ENCODE data around the gene CPLANE2. TPM values are rescaled to one million over a fixed set of nuclear protein-coding genes. Genes with fewer than 3 reads are reported as not detected.

Gene CPLANE2, protein sequence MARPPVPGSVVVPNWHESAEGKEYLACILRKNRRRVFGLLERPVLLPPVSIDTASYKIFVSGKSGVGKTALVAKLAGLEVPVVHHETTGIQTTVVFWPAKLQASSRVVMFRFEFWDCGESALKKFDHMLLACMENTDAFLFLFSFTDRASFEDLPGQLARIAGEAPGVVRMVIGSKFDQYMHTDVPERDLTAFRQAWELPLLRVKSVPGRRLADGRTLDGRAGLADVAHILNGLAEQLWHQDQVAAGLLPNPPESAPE
- total RNA-seq (2022; extraction: Qiagen RNA extraction) = 2.1 to 4.1 TPM (median 3.6 TPM) in 5 replicates

DNA sequence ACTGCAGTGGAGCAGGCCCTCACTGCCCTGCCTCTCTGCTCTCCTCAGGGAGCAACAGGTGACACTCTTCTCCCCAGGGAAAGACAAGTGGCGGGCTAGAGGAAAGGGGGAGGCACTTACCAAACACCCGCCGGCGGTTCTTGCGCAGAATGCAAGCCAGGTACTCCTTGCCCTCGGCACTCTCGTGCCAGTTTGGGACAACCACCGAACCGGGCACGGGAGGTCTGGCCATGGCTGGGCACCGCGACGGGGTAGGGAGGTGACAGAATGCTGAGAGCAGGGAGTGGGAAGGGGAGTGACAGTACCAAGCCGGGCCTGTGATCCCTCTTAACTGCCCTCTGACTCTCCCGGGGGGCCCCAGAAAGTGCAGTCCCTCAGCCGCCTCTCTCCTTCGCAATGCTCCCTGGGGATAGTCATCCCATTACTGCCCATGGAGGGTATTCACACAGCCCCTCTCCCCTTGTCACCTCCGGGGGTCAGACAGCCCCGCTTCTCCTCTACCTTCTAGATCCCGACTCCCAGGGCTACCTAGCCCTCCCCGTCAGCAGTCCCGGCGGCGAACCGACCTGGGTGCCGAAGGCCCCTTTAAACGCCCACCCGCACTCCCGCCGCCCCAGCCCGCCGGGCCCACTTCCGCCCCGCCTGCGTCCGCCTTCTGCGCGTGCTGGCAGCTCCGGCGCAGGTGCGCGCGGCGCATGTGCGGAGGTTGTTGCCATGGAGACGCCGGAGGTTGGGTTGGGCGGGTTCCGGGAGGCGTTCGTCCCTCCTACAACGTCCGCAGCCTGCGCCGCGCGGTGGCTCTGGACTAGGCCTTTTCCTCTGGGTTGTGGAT, at the start of gene CPLANE2:
Gene CPLANE2, minus strand, starts transcription at position 673 of the 832 bp plus-strand sequence. Its CDS starts 441 bp downstream, at position 232.

DNA sequence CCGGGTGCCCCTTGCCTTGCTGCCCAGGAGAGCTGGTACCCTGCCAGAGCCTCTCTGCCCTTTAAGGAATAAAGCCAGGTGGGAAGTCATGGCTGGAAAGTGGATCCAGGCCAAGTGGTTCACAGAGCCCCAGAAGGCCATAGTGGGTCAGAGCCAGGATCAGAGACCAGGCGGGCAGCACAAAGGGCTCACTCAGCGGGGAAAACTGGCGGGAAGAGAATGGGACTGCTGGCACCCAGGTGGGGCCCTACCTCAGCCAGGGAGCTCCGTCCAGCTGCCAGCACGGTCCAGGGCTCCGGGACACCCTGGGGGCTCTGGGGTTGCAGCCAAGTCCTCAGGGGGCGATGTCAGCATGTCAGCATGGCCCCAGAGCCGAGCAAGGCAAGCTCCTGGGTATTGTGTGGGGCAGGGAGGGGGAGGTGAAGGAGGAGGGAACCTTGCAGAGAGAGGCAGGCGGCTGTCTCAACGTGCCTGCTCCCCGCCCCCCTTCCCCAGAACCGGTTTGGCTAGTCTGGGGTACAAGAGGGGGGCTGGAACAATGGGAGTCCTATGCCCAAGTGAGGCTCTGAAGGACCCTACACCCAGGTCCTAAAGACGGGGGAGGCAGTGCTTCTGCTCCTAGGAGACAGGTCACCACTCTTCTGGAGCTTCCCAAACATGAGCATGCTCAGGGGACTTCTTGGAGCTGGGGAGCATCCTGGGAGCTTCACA, 24.6 kb downstream of the CPLANE2 start, which contains the start of gene ARHGEF19:
Gene ARHGEF19, minus strand, starts transcription at position 402 of the 711 bp plus-strand sequence. CDS start 3,598 bp downstream, outside the sequence.

Other genes starting within 250 kb of the CPLANE2 start
- gene SRARP, start 232.9 kb downstream of the CPLANE2 start, total RNA-seq (2022; extraction: Qiagen RNA extraction) = not detected in 5 replicates
- gene HSPB7, start 219.1 kb downstream of the CPLANE2 start, total RNA-seq (2022; extraction: Qiagen RNA extraction) = 0.05 to 0.14 TPM (median 0.09 TPM) in 4 of 5 replicates, not detected in the other
- 0.04 to 0.07 TPM (median 0.05 TPM) in 4 of 5 replicates, not detected in the other for gene CLCNKA, start 215.1 kb downstream of the CPLANE2 start, total RNA-seq (2022; extraction: Qiagen RNA extraction)
- gene CLCNKB, start 193.4 kb downstream of the CPLANE2 start, total RNA-seq (2022; extraction: Qiagen RNA extraction) = 0.06 to 0.14 TPM (median 0.11 TPM) in 5 replicates
- gene FAM131C, start 163.5 kb downstream of the CPLANE2 start, total RNA-seq (2022; extraction: Qiagen RNA extraction) = 12.6 to 20.3 TPM (median 19.8 TPM) in 5 replicates
- 81.6 to 130 TPM (median 125 TPM) in 5 replicates for gene EPHA2, start 81.1 kb downstream of the CPLANE2 start, total RNA-seq (2022; extraction: Qiagen RNA extraction)
- 5.1 to 5.9 TPM (median 5.2 TPM) in 5 replicates for gene ARHGEF19, start 24.5 kb downstream of the CPLANE2 start, total RNA-seq (2022; extraction: Qiagen RNA extraction)
- gene FBXO42, start 115.3 kb upstream of the CPLANE2 start, total RNA-seq (2022; extraction: Qiagen RNA extraction) = 6.5 to 9.2 TPM (median 7.9 TPM) in 5 replicates
- 75.5 to 99.2 TPM (median 95.8 TPM) in 5 replicates for gene SZRD1, start 130.1 kb upstream of the CPLANE2 start, total RNA-seq (2022; extraction: Qiagen RNA extraction)
- gene SPATA21, start 200.2 kb upstream of the CPLANE2 start, total RNA-seq (2022; extraction: Qiagen RNA extraction) = 0.04 to 0.12 TPM (median 0.04 TPM) in 3 of 5 replicates, not detected in the others
- gene NECAP2, start 203.5 kb upstream of the CPLANE2 start, total RNA-seq (2022; extraction: Qiagen RNA extraction) = 39.0 to 42.6 TPM (median 41.0 TPM) in 5 replicates

Measured in A549 treated with dexamethasone at 1 μM for 4 hours (cell line).